ENCODE results near the gene SND1. TPM values are rescaled to one million over a fixed set of nuclear protein-coding genes. Genes with fewer than 3 reads are reported as not detected.

The SND1 gene
- total RNA-seq, 2 experiments from 2014 or later = 169 to 174 TPM

GRCh38 chr7:127692200-127692599 lies 40.2 kb downstream of the SND1 start:
- Mint-ChIP-seq H3K27ac (no peak overlapping the region), H3K36me3 (ENCODE audit: low read depth) (peaks cover 57% of the 10 kb centered on the region), H3K27me3 (ENCODE audit: low read depth) (no peaks in the 10 kb centered on the region), H3K9me3 (ENCODE audit: insufficient read depth) (no peaks in the 10 kb centered on the region), H3K4me1 (ENCODE audit: low read depth) (peaks cover 3% of the 10 kb centered on the region), H3K4me3 (no peak overlapping the region)
- ChIA-PET CTCF (interaction anchor here (2.1 kb wide), 1 partner anchor 16 kb away, joined by 16 read pairs; no protein-coding TSS in a partner anchor), POLR2A (no interaction called here)
- DNase-seq (no peak), ATAC-seq (no peak)

- ATAC-seq (no peak), DNase-seq (no peak)
- peaks cover 61% of the 10 kb centered on the region for H3K36me3 Mint-ChIP-seq (ENCODE audit: low read depth)
- no peaks in the 10 kb centered on the region for H3K27me3 Mint-ChIP-seq (ENCODE audit: low read depth)
- no peaks in the 10 kb centered on the region for H3K9me3 Mint-ChIP-seq (ENCODE audit: insufficient read depth)
- CTCF ChIA-PET = interaction anchor here (0.7 kb wide), 1 partner anchor 510 kb away, joined by 3 read pairs; no protein-coding TSS in a partner anchor
- H3K4me3 Mint-ChIP-seq = no peak overlapping the region
- no peak overlapping the region for H3K27ac Mint-ChIP-seq
- POLR2A ChIA-PET = no interaction called here
- no peaks in the 10 kb centered on the region for H3K4me1 Mint-ChIP-seq (ENCODE audit: low read depth)
Observed at GRCh38 chr7:127699853-127700252, 47.9 kb downstream of the SND1 start.

DNA sequence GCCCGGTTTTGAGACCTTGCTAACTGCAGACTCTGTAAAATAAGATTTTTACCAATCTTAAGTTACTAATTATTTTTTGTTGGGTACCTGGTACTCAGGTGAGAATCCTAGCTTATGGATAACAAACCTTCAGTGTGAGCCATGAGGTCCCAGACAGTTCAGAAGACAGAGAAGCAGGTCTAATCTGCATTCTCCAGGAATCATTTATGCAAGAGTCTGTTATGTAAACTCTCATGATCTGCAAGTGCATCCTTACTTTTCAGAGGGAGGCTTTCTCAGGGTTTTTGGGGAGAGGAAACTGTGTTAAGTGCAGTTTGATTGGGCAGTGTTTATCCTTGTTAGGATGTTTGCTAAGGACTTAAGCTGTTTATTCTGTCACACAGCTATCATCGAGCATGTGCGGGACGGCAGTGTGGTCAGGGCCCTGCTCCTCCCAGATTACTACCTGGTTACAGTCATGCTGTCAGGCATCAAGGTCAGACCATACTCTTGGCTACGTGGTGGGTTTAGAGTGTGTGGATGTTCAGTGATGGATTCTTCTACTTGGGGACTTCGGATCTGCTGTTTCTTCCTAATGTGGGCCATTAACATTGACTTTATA lies 50.2 kb downstream of the SND1 start:
- H3K27ac Mint-ChIP-seq = no peak overlapping the region
- H3K36me3 Mint-ChIP-seq (ENCODE audit: low read depth) = peaks cover 58% of the 10 kb centered on the region
- DNase-seq (no peak), ATAC-seq (no peak)
- POLR2A ChIA-PET = no interaction called here
- H3K4me1 Mint-ChIP-seq (ENCODE audit: low read depth) = no peaks in the 10 kb centered on the region
- no peaks in the 10 kb centered on the region for H3K27me3 Mint-ChIP-seq (ENCODE audit: low read depth)
- no peak overlapping the region for H3K4me3 Mint-ChIP-seq
- CTCF ChIA-PET = no interaction called here
- H3K9me3 Mint-ChIP-seq (ENCODE audit: insufficient read depth) = no peaks in the 10 kb centered on the region

DNA sequence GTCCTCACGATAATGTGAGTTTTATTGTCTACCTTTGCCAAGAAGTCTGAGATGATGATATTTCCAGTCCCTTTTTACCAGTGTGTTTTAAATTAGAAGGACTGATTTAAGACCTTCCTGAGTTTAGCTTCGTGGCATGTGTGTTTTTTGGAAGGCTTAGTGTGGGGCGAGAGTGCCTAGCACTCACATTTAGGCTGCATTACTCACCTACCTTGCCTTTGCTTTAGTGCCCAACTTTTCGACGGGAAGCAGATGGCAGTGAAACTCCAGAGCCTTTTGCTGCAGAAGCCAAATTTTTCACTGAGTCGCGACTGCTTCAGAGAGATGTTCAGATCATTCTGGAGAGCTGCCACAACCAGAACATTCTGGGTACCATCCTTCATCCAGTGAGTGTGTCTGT lies 50.9 kb downstream of the SND1 start:
- H3K9me3 Mint-ChIP-seq (ENCODE audit: insufficient read depth) = no peaks in the 10 kb centered on the region
- peaks cover 59% of the 10 kb centered on the region for H3K36me3 Mint-ChIP-seq (ENCODE audit: low read depth)
- H3K27ac Mint-ChIP-seq = no peak overlapping the region
- no peak overlapping the region for H3K4me3 Mint-ChIP-seq
- no peaks in the 10 kb centered on the region for H3K4me1 Mint-ChIP-seq (ENCODE audit: low read depth)
- ChIA-PET POLR2A (no interaction called here), CTCF (no interaction called here)
- no peak for DNase-seq
- ATAC-seq = no peak
- no peaks in the 10 kb centered on the region for H3K27me3 Mint-ChIP-seq (ENCODE audit: low read depth)

DNA sequence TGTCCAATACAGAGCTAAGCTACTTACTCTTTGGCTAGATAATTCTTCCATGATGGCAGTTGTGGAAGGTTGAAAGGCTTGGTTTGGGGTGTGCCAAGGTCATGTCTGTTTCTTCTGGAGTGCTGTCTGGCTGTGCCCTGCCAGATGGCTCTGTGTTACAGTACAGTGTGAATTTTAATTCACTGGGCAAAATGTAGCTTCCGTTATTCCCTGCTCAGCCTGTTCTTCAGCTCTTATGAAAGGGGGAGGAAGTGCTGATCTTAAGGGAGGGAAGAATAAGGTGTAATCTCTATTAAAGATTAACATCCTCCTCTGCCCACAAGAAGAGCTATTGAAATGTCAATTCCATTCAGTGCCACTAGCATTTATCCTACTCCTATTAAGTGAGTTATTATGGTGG lies 52.2 kb downstream of the SND1 start:
- Mint-ChIP-seq H3K9me3 (ENCODE audit: insufficient read depth) (no peaks in the 10 kb centered on the region), H3K27ac (no peak overlapping the region), H3K27me3 (ENCODE audit: low read depth) (no peaks in the 10 kb centered on the region), H3K4me1 (ENCODE audit: low read depth) (no peaks in the 10 kb centered on the region), H3K4me3 (no peak overlapping the region), H3K36me3 (ENCODE audit: low read depth) (peaks cover 57% of the 10 kb centered on the region)
- DNase-seq (no peak), ATAC-seq (no peak)
- ChIA-PET CTCF (interaction anchor here (1.4 to 2.2 kb wide), 2 partner anchors 8 to 505 kb away, joined by 3 to 13 read pairs; no protein-coding TSS in a partner anchor), POLR2A (no interaction called here)

- H3K27ac Mint-ChIP-seq = no peak overlapping the region
- H3K27me3 Mint-ChIP-seq (ENCODE audit: low read depth) = no peaks in the 10 kb centered on the region
- no peak overlapping the region for H3K4me3 Mint-ChIP-seq
- CTCF ChIA-PET = interaction anchor here (2.2 to 8.2 kb wide), 2 partner anchors 504 kb away, joined by 13 to 166 read pairs; no protein-coding TSS in a partner anchor
- POLR2A ChIA-PET = no interaction called here
- DNase-seq = no peak
- no peak for ATAC-seq
- H3K9me3 Mint-ChIP-seq (ENCODE audit: insufficient read depth) = peaks cover 1% of the 10 kb centered on the region
- H3K36me3 Mint-ChIP-seq (ENCODE audit: low read depth) = peaks cover 59% of the 10 kb centered on the region
- H3K4me1 Mint-ChIP-seq (ENCODE audit: low read depth) = no peaks in the 10 kb centered on the region
Observed at GRCh38 chr7:127705461-127705959, 53.5 kb downstream of the SND1 start.

GRCh38 chr7:127706766-127707165 lies 54.8 kb downstream of the SND1 start:
- peaks cover 14% of the 10 kb centered on the region for H3K9me3 Mint-ChIP-seq (ENCODE audit: insufficient read depth)
- no peak overlapping the region for H3K4me3 Mint-ChIP-seq
- no peak overlapping the region for H3K27ac Mint-ChIP-seq
- ATAC-seq (no peak), DNase-seq (no peak)
- ChIA-PET POLR2A (interaction anchor here (0.9 kb wide), 1 partner anchor 11 kb away, joined by 3 read pairs; no protein-coding TSS in a partner anchor), CTCF (interaction anchor here (1.1 to 8.2 kb wide), 9 partner anchors 12 to 682 kb away, joined by 3 to 166 read pairs (median 21); no protein-coding TSS in a partner anchor)
- no peaks in the 10 kb centered on the region for H3K27me3 Mint-ChIP-seq (ENCODE audit: low read depth)
- no peaks in the 10 kb centered on the region for H3K4me1 Mint-ChIP-seq (ENCODE audit: low read depth)
- peaks cover 67% of the 10 kb centered on the region for H3K36me3 Mint-ChIP-seq (ENCODE audit: low read depth)

DNA sequence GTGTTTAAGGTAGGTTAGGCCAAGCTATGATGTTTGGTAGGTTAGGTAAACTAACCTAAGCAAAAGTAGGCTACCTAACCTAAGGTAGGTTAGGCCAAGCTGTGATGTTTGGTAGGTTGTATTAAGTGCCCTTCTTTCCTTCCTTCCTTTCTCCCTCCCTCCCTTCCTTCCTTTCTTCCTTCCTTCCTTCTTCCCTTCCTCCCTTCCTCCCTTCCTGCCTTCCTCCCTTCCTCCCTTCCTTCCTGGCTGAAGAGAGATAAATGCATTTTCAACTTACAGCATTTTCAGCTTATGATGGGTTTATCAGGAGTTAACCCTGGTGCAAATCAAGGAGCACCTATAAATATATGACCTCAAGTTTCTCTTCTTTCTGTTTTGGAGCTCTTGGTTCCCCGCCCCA lies 56.2 kb downstream of the SND1 start:
- ATAC-seq (no peak), DNase-seq (no peak)
- ChIA-PET POLR2A (no interaction called here), CTCF (interaction anchor here (0.6 to 8.2 kb wide), 43 partner anchors 10 to 614 kb away, joined by 3 to 166 read pairs (median 4); partner anchors contain the start of gene GCC1)
- Mint-ChIP-seq H3K27ac (no peak overlapping the region), H3K9me3 (ENCODE audit: insufficient read depth) (peaks cover 16% of the 10 kb centered on the region), H3K27me3 (ENCODE audit: low read depth) (no peaks in the 10 kb centered on the region), H3K36me3 (ENCODE audit: low read depth) (peaks cover 73% of the 10 kb centered on the region), H3K4me3 (no peak overlapping the region), H3K4me1 (ENCODE audit: low read depth) (no peaks in the 10 kb centered on the region)

DNA sequence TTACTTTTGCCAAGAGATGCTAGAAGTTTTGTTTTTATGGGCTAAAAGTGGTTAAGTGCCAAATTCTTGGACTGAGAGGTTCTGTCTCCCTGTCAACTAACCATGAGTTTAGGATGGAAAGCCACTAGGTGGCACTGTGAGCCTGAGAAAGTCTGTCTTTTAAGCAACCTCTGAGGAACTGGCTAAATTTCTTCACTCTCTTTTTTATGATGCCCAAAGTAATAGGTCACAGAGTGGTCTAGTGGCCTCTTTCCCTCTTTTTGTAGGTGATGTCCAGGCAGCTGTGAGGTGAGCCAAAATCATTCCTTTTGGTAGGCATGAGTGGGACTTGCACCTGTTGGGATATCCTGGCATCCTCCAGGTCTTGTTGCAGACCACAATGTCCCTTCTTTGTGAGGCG lies 56.8 kb downstream of the SND1 start:
- H3K4me1 Mint-ChIP-seq (ENCODE audit: low read depth) = no peaks in the 10 kb centered on the region
- peaks cover 73% of the 10 kb centered on the region for H3K36me3 Mint-ChIP-seq (ENCODE audit: low read depth)
- H3K27ac Mint-ChIP-seq = no peak overlapping the region
- no peak overlapping the region for H3K4me3 Mint-ChIP-seq
- POLR2A ChIA-PET = no interaction called here
- DNase-seq (peak; percentile 85), ATAC-seq (peak; percentile 84)
- peaks cover 16% of the 10 kb centered on the region for H3K9me3 Mint-ChIP-seq (ENCODE audit: insufficient read depth)
- CTCF ChIA-PET = interaction anchor here (0.6 to 8.2 kb wide), 38 partner anchors 10 to 612 kb away, joined by 3 to 166 read pairs (median 4); partner anchors contain the start of gene GCC1
- no peaks in the 10 kb centered on the region for H3K27me3 Mint-ChIP-seq (ENCODE audit: low read depth)

GRCh38 chr7:127710635-127711034 lies 58.6 kb downstream of the SND1 start:
- H3K36me3 Mint-ChIP-seq (ENCODE audit: low read depth) = peaks cover 77% of the 10 kb centered on the region
- no peaks in the 10 kb centered on the region for H3K27me3 Mint-ChIP-seq (ENCODE audit: low read depth)
- DNase-seq = no peak
- no peak overlapping the region for H3K27ac Mint-ChIP-seq
- H3K4me1 Mint-ChIP-seq (ENCODE audit: low read depth) = peaks cover 5% of the 10 kb centered on the region
- ChIA-PET POLR2A (interaction anchor here (1.8 kb wide), 1 partner anchor 499 kb away, joined by 5 read pairs; no protein-coding TSS in a partner anchor), CTCF (interaction anchor here (1.0 to 8.2 kb wide), 6 partner anchors 13 to 523 kb away, joined by 3 to 166 read pairs (median 12); no protein-coding TSS in a partner anchor)
- no peak overlapping the region for H3K4me3 Mint-ChIP-seq
- H3K9me3 Mint-ChIP-seq (ENCODE audit: insufficient read depth) = peaks cover 16% of the 10 kb centered on the region
- no peak for ATAC-seq

DNA sequence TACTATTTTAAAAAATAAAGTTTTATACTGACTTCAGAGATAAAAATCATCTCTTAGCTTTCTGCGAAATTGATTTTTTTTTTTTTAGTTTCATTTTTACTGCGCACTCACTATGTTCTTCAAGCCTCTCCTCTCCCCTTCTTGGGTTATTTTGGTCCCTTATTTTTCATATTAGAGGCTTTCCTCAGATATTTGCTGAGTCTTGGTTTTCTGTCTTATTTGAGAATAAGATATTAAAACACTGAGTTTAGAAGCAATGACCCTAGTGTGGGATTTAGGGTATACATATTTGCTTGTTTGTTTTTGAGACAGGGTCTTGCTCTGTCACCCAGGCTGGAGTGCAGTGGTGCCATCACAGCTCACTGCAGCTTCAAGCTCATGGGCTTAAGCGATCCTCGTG lies 59.9 kb downstream of the SND1 start:
- ChIA-PET CTCF (interaction anchor here (8.2 kb wide), 1 partner anchor 497 kb away, joined by 166 read pairs; no protein-coding TSS in a partner anchor), POLR2A (no interaction called here)
- ATAC-seq (no peak), DNase-seq (no peak)
- no peak overlapping the region for H3K4me3 Mint-ChIP-seq
- H3K27ac Mint-ChIP-seq = no peak overlapping the region
- peaks cover 9% of the 10 kb centered on the region for H3K4me1 Mint-ChIP-seq (ENCODE audit: low read depth)
- peaks cover 16% of the 10 kb centered on the region for H3K9me3 Mint-ChIP-seq (ENCODE audit: insufficient read depth)
- peaks cover 74% of the 10 kb centered on the region for H3K36me3 Mint-ChIP-seq (ENCODE audit: low read depth)
- no peaks in the 10 kb centered on the region for H3K27me3 Mint-ChIP-seq (ENCODE audit: low read depth)

DNA sequence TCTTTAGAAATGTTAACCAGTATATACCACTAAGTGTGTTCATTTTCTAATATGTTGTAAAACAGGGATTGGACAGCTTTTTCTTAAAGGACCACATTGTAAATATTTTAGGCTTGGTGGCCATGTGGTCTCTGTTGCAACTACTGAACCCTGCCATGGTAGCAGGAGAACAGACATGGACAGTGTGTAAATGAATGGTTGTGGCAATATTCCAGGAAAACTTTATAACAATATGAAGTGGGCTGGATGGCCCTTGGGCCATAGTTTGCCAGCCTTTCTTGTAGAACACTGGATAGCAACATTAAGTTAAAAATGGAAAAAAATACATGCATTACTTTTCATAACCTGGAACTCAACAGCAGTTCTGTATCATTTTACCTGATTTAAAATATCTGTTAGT lies 61.0 kb downstream of the SND1 start:
- no peaks in the 10 kb centered on the region for H3K27me3 Mint-ChIP-seq (ENCODE audit: low read depth)
- no peak overlapping the region for H3K4me3 Mint-ChIP-seq
- H3K36me3 Mint-ChIP-seq (ENCODE audit: low read depth) = peaks cover 76% of the 10 kb centered on the region
- H3K27ac Mint-ChIP-seq = no peak overlapping the region
- ATAC-seq = no peak
- DNase-seq = no peak
- CTCF ChIA-PET = interaction anchor here (1.2 to 8.2 kb wide), 3 partner anchors 79 to 496 kb away, joined by 3 to 166 read pairs (median 5); no protein-coding TSS in a partner anchor
- H3K9me3 Mint-ChIP-seq (ENCODE audit: insufficient read depth) = peaks cover 16% of the 10 kb centered on the region
- POLR2A ChIA-PET = no interaction called here
- H3K4me1 Mint-ChIP-seq (ENCODE audit: low read depth) = peaks cover 12% of the 10 kb centered on the region

Measured in activated CD8-positive, alpha-beta T cell treated with anti-CD3 and anti-CD28 coated beads, Interleukin-2, amount 10 ng/mL, durations not matched to agents 7 days and 5 days (primary cell).